PC-9 (cell line): Measurements from ENCODE around the gene SBNO1.

Experiments
- EZH2 ChIP-seq: fragments of 200-600 bp; sonication (generic); IDR thresholded peaks from 2 replicates; pipeline ENCODE4 v1.8.0; 2017; ENCODE audit warnings: antibody characterized with exemption, low read depth
- TF ChIP-seq, protein P1 (sequence below): fragments of 200-600 bp; sonication (generic); conservative IDR thresholded peaks from 2 replicates; pipeline ENCODE4 v1.6.1; 2017; ENCODE audit warnings: mixed run types, antibody characterized with exemption, mild to moderate bottlenecking, moderate library complexity

- TF ChIP-seq, protein P1, sequence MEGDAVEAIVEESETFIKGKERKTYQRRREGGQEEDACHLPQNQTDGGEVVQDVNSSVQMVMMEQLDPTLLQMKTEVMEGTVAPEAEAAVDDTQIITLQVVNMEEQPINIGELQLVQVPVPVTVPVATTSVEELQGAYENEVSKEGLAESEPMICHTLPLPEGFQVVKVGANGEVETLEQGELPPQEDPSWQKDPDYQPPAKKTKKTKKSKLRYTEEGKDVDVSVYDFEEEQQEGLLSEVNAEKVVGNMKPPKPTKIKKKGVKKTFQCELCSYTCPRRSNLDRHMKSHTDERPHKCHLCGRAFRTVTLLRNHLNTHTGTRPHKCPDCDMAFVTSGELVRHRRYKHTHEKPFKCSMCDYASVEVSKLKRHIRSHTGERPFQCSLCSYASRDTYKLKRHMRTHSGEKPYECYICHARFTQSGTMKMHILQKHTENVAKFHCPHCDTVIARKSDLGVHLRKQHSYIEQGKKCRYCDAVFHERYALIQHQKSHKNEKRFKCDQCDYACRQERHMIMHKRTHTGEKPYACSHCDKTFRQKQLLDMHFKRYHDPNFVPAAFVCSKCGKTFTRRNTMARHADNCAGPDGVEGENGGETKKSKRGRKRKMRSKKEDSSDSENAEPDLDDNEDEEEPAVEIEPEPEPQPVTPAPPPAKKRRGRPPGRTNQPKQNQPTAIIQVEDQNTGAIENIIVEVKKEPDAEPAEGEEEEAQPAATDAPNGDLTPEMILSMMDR = no peak
- TF ChIP-seq EZH2 = no peak
These were observed 39.9 kb upstream of the SBNO1 start for GRCh38 chr12:123404581-123404980.
